Ovary (tissue), 3 donors: ENCODE measurements around the gene CMBL.

Experiments used
- EP300 ChIP-seq: sonication (generic); formaldehyde crosslinking; IDR thresholded peaks from one replicate; pipeline ENCODE4 v1.6.1; 2017; ENCODE audit warnings: antibody characterized with exemption
- POLR2A ChIP-seq: fragments of 450-650 bp; IDR thresholded peaks from one replicate; pipeline ENCODE4 v1.6.1; 2017; ENCODE audit warnings: antibody characterized with exemption, mild to moderate bottlenecking, moderate library complexity
- TF ChIP-seq, protein P1 (sequence below), 3 donors: fragments of 450-650 bp in 2 of 3; fragments of 200-600 bp in 1 of 3; IDR thresholded peaks; one replicate each; pipeline versions ENCODE4 v1.5.1 to v1.8.0; 2016 to 2022; ENCODE audit warnings: antibody characterized with exemption in 3 of 3, mild to moderate bottlenecking in 1 of 3
- donor health status: DM: no; HTN: no; CAD: no.

DNA sequence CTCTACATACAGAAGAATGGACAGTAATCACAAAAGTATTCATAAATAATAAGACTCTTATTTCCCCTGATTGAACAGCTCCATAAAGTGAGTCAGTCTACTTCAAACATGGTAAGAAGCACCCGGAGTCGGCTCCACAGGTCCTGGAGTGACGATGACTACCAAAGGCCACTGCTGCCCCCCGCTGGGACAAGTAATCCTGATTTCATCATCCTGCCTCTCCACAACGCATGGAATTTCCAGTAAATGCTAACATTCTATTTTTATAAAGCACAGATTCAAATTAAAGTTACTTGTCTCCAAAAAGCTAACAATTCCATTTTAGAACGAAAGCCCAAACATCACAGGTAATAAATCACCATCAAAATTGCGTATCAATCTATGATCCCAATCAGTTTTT, 74.2 kb downstream of the CMBL start:
- TF ChIP-seq, protein P1, sequence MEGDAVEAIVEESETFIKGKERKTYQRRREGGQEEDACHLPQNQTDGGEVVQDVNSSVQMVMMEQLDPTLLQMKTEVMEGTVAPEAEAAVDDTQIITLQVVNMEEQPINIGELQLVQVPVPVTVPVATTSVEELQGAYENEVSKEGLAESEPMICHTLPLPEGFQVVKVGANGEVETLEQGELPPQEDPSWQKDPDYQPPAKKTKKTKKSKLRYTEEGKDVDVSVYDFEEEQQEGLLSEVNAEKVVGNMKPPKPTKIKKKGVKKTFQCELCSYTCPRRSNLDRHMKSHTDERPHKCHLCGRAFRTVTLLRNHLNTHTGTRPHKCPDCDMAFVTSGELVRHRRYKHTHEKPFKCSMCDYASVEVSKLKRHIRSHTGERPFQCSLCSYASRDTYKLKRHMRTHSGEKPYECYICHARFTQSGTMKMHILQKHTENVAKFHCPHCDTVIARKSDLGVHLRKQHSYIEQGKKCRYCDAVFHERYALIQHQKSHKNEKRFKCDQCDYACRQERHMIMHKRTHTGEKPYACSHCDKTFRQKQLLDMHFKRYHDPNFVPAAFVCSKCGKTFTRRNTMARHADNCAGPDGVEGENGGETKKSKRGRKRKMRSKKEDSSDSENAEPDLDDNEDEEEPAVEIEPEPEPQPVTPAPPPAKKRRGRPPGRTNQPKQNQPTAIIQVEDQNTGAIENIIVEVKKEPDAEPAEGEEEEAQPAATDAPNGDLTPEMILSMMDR (IDR thresholded peaks at IDR 0.05) = no peak
- TF ChIP-seq POLR2A (no peak), EP300 (no peak)
